Activated CD4-positive, alpha-beta T cell treated with anti-CD3 and anti-CD28 coated beads for 36 hours (primary cell): Measurements from ENCODE around the gene PHF3. TPM values are rescaled to one million over a fixed set of nuclear protein-coding genes. Genes with fewer than 3 reads are reported as not detected.

Experiments used
- ATAC-seq: fragments of 200-7000 bp; cut with Tn5 transposase; one replicate; pipeline ENCODE4 v1.10.0; 2021; ENCODE audit warnings: mild to moderate bottlenecking, moderate library complexity
- CTCF ChIA-PET: fragments of 350-600 bp; sonication (Branson Sonifier 250); formaldehyde crosslinking; loops from one replicate; lab custom pipeline; 2021; ENCODE audit warnings: antibody characterized with exemption; lab: Charles Lee
- POLR2A ChIA-PET: fragments of 350-600 bp; sonication (Branson Sonifier 250); formaldehyde crosslinking; loops from one replicate; lab custom pipeline; 2021; ENCODE audit warnings: antibody characterized with exemption, inconsistent platforms; lab: Charles Lee
- DNase-seq: peaks from one replicate; pipeline ENCODE4 v3.0.0-alpha.2; 2020
- H3K27ac Mint-ChIP-seq: one replicate; pipeline ENCODE4 v1.8.0; 2021; ENCODE audit warnings: mixed read lengths
- H3K27me3 Mint-ChIP-seq: one replicate; pipeline ENCODE4 v1.8.0; 2021; ENCODE audit warnings: mixed read lengths
- H3K36me3 Mint-ChIP-seq: one replicate; pipeline ENCODE4 v1.8.0; 2021; ENCODE audit warnings: low read depth, mixed read lengths
- H3K4me1 Mint-ChIP-seq: one replicate; pipeline ENCODE4 v1.8.0; 2021; ENCODE audit warnings: mixed read lengths
- H3K4me3 Mint-ChIP-seq: one replicate; pipeline ENCODE4 v1.8.0; 2021; ENCODE audit warnings: mild to moderate bottlenecking, moderate library complexity, mixed read lengths
- H3K9me3 Mint-ChIP-seq: one replicate; pipeline ENCODE4 v1.8.0; 2021; ENCODE audit warnings: low read depth, mixed read lengths
- intact Hi-C, 2 experiments: fragments of 100-400 bp; cut with DNase I in 1 of 2; cut with micrococcal nuclease in 1 of 2; formaldehyde crosslinking; loops; one replicate each; pipeline versions ENCODE4 v1.14.2 to v1.15.1; 2022 to 2024; cut with DNase I, micrococcal nuclease
- total RNA-seq, 2 experiments: library from RNA; stranded (reverse); gene quantifications; one replicate each; pipeline ENCODE4 v1.2.3, GENCODE V29; 2021

PHF3 gene
- total RNA-seq, 2 experiments from 2014 or later: 50.5 to 56.5 TPM

DNA sequence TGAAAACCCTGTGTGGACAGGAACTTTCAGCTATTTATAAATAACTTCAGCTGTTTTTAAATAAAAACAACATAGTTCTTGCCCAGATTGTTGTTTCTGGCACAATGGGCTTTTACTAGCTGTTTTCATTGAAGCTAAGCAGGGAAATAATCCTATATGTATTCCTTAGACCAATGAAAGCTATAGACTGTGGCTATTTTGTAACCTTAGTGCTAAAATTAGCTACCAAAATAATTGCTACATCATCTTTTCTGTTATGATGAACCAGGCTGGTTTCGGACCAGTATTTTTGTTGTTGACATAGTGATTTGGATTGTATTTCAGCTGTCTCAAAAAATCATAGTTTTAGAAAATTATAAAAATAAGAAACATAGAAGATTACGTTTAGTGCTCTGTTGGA lies 13.7 kb downstream of the PHF3 start:
- peaks cover 28% of the 10 kb centered on the region for H3K36me3 Mint-ChIP-seq
- ATAC-seq: no peak
- H3K4me1 Mint-ChIP-seq: peaks cover 69% of the 10 kb centered on the region
- H3K27me3 Mint-ChIP-seq: no peaks in the 10 kb centered on the region
- DNase-seq: no peak
- H3K9me3 Mint-ChIP-seq: peaks cover 8% of the 10 kb centered on the region
- H3K4me3 Mint-ChIP-seq: no peak overlapping the region
- POLR2A ChIA-PET: interaction anchor here (1.3 kb wide), 1 partner anchor 13 kb away, joined by 7 read pairs; the partner anchor contains the start of gene PHF3
- H3K27ac Mint-ChIP-seq: no peak overlapping the region
- CTCF ChIA-PET: interaction anchor here (0.8 to 1.7 kb wide), 3 partner anchors 9 to 75 kb away, joined by 3 to 7 read pairs (median 3); no protein-coding TSS in a partner anchor
- intact Hi-C loops: no loop called here

DNA sequence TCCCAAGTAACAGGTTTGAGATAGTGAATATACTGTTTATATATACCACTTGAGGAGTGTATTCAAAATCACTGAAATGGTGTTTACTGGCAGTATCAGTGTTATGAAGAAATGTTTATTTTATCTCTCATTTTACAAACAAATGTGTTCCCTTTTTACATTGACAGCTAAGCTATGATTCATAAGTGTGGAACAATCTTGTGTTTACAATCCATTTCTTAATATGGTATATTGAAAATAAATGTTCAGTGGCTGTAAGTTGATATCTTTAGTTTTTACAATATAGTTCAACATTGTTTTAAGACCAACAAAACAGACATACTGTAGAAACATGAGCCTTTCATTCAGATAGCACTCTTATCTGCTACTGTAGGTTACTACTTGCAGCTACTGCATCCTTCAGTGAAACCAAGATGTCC lies 14.3 kb downstream of the PHF3 start:
- no peaks in the 10 kb centered on the region for H3K27me3 Mint-ChIP-seq
- peaks cover 8% of the 10 kb centered on the region for H3K9me3 Mint-ChIP-seq
- no peak for ATAC-seq
- ChIA-PET POLR2A (interaction anchor here (1.3 kb wide), 1 partner anchor 14 kb away, joined by 7 read pairs; the partner anchor contains the start of gene PHF3), CTCF (interaction anchor here (0.9 to 1.7 kb wide), 2 partner anchors 9 to 52 kb away, joined by 3 to 7 read pairs; no protein-coding TSS in a partner anchor)
- DNase-seq: no peak
- peaks cover 24% of the 10 kb centered on the region for H3K36me3 Mint-ChIP-seq
- H3K27ac Mint-ChIP-seq: no peak overlapping the region
- H3K4me1 Mint-ChIP-seq: peaks cover 67% of the 10 kb centered on the region
- H3K4me3 Mint-ChIP-seq: no peak overlapping the region
- intact Hi-C loops: no loop called here

DNA sequence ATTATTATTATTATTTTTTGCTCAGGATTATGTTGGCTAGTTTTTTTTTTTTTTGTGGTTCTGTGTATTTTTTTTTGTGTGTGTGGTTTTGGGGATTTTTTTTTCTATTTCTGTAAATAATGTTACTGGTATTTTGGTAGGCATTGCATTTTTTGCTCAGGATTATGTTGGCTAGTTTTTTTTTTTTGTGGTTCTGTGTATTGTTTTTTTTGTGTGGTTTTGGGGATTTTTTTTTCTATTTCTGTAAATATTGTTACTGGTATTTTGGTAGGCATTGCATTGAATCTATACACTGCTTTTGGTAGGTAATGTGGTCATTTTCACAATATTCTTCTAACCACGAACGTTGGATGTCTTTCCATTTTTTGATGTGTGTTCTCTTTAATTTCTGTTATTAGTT lies 17.4 kb downstream of the PHF3 start:
- Mint-ChIP-seq H3K36me3 (peaks cover 30% of the 10 kb centered on the region), H3K4me3 (no peak overlapping the region), H3K27ac (no peak overlapping the region), H3K27me3 (no peaks in the 10 kb centered on the region), H3K9me3 (peaks cover 8% of the 10 kb centered on the region), H3K4me1 (peaks cover 76% of the 10 kb centered on the region)
- intact Hi-C loops: no loop called here
- CTCF ChIA-PET: no interaction called here
- POLR2A ChIA-PET: interaction anchor here (1.4 kb wide), 1 partner anchor 15 kb away, joined by 3 read pairs; no protein-coding TSS in a partner anchor
- DNase-seq (no peak), ATAC-seq (no peak)

DNA sequence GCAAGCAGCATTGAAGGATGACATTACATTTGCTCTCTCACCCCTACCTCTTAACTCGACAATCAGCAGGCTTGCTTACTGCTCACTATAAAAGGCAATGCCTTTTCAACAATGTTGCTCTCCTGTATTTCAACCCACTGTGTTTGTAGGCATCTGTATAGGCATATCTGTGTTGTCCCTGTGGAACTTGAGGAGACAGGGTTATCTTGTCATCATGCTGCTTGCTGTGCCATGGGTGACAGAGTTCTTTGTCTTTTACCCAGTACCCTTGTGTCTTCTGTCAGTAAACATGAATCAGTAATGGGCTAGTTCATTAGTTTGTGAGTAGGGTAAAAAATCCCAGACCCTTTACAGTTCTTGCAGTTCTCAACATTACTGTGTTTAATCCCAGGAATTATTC lies 25.2 kb downstream of the PHF3 start:
- peaks cover 13% of the 10 kb centered on the region for H3K36me3 Mint-ChIP-seq
- no peak overlapping the region for H3K4me3 Mint-ChIP-seq
- ATAC-seq (no peak), DNase-seq (no peak)
- no peaks in the 10 kb centered on the region for H3K9me3 Mint-ChIP-seq
- peaks cover 74% of the 10 kb centered on the region for H3K4me1 Mint-ChIP-seq
- intact Hi-C loops: no loop called here
- no peak overlapping the region for H3K27ac Mint-ChIP-seq
- H3K27me3 Mint-ChIP-seq: no peaks in the 10 kb centered on the region
- ChIA-PET CTCF (interaction anchor here (0.7 to 1.4 kb wide), 3 partner anchors 10 to 682 kb away, joined by 3 read pairs; no protein-coding TSS in a partner anchor), POLR2A (no interaction called here)

DNA sequence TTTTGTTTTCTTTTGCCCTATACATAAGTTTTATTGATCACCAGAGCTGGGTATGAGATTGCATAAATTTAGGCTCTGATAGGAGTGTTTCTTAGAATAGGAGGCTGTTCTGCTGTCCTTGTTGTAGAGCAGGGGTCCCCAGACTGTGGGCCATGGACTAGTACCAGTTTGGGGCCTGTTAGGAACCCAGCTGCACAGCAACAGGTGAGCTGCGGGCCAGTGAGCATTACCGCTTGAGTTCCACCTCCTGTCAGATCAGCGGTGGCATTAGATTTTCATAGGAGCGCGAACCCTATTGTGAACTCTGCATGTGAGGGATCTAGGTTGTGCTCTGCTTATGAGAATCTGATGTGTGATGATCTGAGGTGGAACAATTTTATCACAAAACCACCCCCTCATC lies 26.2 kb downstream of the PHF3 start:
- ChIA-PET POLR2A (no interaction called here), CTCF (no interaction called here)
- DNase-seq (no peak), ATAC-seq (no peak)
- no peaks in the 10 kb centered on the region for H3K27me3 Mint-ChIP-seq
- no peak overlapping the region for H3K4me3 Mint-ChIP-seq
- no peak overlapping the region for H3K27ac Mint-ChIP-seq
- H3K9me3 Mint-ChIP-seq: no peaks in the 10 kb centered on the region
- H3K36me3 Mint-ChIP-seq: peaks cover 11% of the 10 kb centered on the region
- H3K4me1 Mint-ChIP-seq: peaks cover 68% of the 10 kb centered on the region
- intact Hi-C loops: no loop called here

DNA sequence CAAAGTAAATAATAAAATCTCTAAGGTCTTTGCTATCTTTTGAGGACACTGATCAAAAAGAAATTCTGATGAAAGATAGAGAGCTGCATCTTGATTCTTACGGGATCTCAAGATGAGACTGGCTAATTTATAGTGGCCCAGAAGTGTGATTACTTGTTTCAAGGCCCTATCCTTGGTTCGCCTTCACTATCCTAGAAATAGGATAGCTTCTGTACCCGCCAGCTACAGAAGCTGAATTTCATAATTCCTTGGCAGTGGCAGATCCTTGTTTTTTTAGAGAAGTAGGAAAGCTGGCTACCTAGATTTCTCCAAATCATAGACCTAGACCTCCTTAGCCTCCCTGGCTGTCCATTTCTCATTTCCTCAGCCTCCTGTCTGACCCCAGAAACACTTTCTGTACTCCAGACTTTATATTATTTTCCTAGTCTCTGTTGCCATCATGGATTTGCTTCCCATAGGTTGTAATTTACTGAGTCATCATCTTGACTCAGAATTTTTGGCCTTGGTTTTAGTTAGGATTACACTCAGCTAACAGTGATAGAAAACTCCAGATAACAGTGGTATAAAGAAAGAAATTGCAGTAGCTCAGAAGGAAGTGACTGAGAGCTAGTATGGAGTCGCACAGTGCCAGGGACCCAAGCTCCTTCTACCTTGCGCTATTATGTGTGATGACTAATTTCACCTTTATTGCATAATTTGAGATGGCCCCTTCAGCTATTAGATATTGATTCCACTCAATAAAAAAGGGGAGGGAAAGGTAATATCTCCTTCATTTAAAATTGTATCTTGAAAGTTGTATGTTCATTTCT lies 27.7 kb downstream of the PHF3 start:
- Mint-ChIP-seq H3K4me3 (no peak overlapping the region), H3K4me1 (peaks cover 62% of the 10 kb centered on the region), H3K9me3 (no peaks in the 10 kb centered on the region), H3K27me3 (no peaks in the 10 kb centered on the region), H3K36me3 (peaks cover 7% of the 10 kb centered on the region), H3K27ac (no peak overlapping the region)
- ATAC-seq (peak; percentile 26), DNase-seq (no peak)
- POLR2A ChIA-PET: interaction anchor here (0.7 to 0.9 kb wide), 2 partner anchors 12 to 28 kb away, joined by 3 read pairs; partner anchors contain the start of gene PHF3
- CTCF ChIA-PET: interaction anchor here (0.6 to 1.2 kb wide), 3 partner anchors 89 to 396 kb away, joined by 3 to 5 read pairs (median 4); no protein-coding TSS in a partner anchor
- intact Hi-C loops: no loop called here

DNA sequence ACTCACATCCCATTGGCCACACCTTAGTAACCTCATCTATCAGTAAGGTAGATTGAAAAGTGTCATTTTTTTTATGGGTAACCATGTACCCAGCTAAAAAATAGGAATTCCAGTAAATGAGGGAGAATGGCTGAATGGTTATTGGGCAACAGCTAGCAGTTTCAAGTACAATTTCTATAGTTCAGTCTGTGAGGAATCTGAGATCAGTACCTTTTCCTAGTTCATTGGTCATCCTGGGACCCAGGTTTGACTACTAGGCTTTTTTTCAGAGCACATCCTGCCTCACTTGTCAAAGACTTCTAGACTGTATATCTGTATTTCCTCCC lies 28.3 kb downstream of the PHF3 start:
- DNase-seq (no peak), ATAC-seq (no peak)
- ChIA-PET CTCF (interaction anchor here (0.6 to 1.2 kb wide), 4 partner anchors 28 to 396 kb away, joined by 3 to 5 read pairs (median 4); partner anchors contain the start of gene PHF3), POLR2A (interaction anchor here (0.9 kb wide), 1 partner anchor 29 kb away, joined by 3 read pairs; the partner anchor contains the start of gene PHF3)
- peaks cover 61% of the 10 kb centered on the region for H3K4me1 Mint-ChIP-seq
- no peaks in the 10 kb centered on the region for H3K27me3 Mint-ChIP-seq
- H3K36me3 Mint-ChIP-seq: peaks cover 7% of the 10 kb centered on the region
- intact Hi-C loops: no loop called here
- no peaks in the 10 kb centered on the region for H3K9me3 Mint-ChIP-seq
- H3K4me3 Mint-ChIP-seq: no peak overlapping the region
- H3K27ac Mint-ChIP-seq: no peak overlapping the region

DNA sequence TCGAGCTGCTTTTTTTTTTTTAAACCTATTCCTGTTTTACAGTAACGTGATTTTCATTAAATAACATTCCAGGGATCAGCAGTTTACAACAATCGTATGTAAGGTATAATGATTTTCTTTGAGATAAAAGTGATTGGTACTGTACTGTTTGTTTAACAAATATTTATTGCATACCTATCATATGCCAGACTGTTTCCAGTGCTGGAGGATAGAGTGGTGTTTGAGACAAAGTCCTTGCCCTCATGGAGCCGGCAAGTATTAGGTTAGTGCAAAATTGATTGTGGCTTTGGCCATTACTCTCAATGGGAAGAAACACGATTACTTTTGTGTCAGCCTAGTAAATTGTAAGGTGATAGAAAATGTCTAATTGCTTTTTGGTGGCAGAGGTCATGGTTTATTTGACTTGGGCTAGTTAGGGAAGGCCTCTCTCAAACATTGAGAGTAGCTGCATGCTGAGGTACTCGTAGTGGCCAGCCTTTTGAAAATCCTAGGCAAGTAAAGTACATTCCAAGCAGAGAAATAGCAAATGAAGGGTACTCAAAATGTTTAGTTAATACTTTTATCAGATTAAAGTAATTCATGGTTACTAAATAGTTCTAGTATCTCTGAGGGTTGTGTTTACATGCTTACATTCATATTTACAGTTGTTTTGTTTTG lies 35.6 kb downstream of the PHF3 start:
- Mint-ChIP-seq H3K4me1 (peaks cover 41% of the 10 kb centered on the region), H3K27me3 (no peaks in the 10 kb centered on the region), H3K4me3 (no peak overlapping the region), H3K27ac (no peak overlapping the region), H3K9me3 (no peaks in the 10 kb centered on the region), H3K36me3 (peaks cover 17% of the 10 kb centered on the region)
- ATAC-seq: no peak
- ChIA-PET POLR2A (no interaction called here), CTCF (interaction anchor here (0.6 kb wide), 1 partner anchor 20 kb away, joined by 4 read pairs; no protein-coding TSS in a partner anchor)
- intact Hi-C loops: no loop called here
- no peak for DNase-seq

DNA sequence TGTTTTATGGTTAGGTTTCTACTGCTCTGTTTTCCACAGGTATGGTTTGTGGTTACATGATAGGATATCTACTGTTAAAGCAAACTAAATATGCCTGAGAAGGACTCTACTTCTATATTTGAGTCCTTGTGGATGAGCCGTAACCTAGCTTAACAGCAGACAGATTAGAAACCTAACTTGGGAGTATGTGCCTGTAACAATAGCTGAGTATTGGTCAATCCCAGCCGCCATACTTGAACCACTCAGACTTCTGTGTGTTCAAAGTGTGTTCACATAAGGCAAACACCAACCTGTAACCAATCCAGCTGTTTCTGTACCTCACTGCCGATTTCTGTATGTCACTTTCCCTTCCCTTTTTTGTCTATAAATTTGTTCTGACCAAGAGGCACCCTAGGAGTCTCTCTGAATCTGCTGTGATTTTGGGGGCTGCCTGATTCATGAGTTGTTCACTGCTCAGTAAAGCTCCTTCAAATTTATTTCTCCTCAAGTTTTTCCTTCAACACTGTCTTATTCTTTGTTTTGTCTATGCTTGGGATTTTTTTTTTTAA lies 37.1 kb downstream of the PHF3 start:
- Mint-ChIP-seq H3K4me1 (peaks cover 37% of the 10 kb centered on the region), H3K27ac (no peak overlapping the region), H3K4me3 (no peak overlapping the region), H3K9me3 (no peaks in the 10 kb centered on the region), H3K27me3 (no peaks in the 10 kb centered on the region), H3K36me3 (peaks cover 17% of the 10 kb centered on the region)
- POLR2A ChIA-PET: no interaction called here
- ATAC-seq: no peak
- CTCF ChIA-PET: interaction anchor here (0.7 to 1.4 kb wide), 2 partner anchors 31 to 34 kb away, joined by 3 read pairs; no protein-coding TSS in a partner anchor
- intact Hi-C loops: no loop called here
- no peak for DNase-seq

DNA sequence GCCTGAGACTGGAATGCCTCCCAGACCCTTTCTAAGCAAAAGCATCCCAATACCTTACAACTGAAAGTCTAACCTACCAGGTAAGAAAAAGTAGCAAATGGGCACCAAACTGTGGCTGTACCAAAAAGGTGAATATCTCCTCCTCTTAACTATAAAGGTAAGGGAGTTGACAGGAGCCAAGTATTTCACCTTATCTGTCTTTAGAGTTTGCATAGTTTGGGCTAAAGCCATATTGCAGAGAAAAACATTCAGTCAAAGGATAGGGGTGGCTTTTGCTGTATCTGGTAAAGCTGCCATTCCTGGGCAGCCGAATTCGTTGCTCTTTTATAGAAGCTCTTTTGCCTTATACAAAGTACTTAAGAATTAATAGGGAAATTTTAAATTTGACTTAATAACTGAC lies 38.1 kb downstream of the PHF3 start:
- ChIA-PET POLR2A (no interaction called here), CTCF (no interaction called here)
- H3K27ac Mint-ChIP-seq: no peak overlapping the region
- peaks cover 34% of the 10 kb centered on the region for H3K4me1 Mint-ChIP-seq
- peaks cover 17% of the 10 kb centered on the region for H3K36me3 Mint-ChIP-seq
- H3K4me3 Mint-ChIP-seq: no peak overlapping the region
- intact Hi-C loops: no loop called here
- H3K9me3 Mint-ChIP-seq: no peaks in the 10 kb centered on the region
- H3K27me3 Mint-ChIP-seq: no peaks in the 10 kb centered on the region
- no peak for DNase-seq
- no peak for ATAC-seq

DNA sequence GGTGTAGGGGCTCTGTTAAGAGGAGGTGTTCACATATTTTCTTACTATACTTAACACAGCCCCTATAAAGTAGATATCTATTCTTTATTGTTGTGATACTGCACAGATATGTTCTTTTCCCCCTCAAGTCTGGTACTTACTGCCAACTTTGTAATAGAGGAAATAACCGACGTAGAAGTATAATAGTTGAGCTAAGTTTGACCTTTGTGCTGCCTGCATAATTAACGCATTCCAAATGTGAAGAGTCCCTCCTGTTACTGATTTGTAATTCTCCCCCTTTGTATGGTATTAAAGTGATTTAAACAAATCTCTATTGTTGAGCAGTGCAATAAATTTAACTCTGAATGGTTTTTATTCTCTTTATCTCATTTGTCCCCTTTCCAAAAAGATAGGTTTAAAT lies 39.0 kb downstream of the PHF3 start:
- peaks cover 17% of the 10 kb centered on the region for H3K36me3 Mint-ChIP-seq
- no peaks in the 10 kb centered on the region for H3K9me3 Mint-ChIP-seq
- H3K4me1 Mint-ChIP-seq: peaks cover 36% of the 10 kb centered on the region
- H3K27ac Mint-ChIP-seq: no peak overlapping the region
- no peak for ATAC-seq
- H3K4me3 Mint-ChIP-seq: no peak overlapping the region
- DNase-seq: no peak
- ChIA-PET CTCF (no interaction called here), POLR2A (no interaction called here)
- H3K27me3 Mint-ChIP-seq: no peaks in the 10 kb centered on the region
- intact Hi-C loops: no loop called here
